Aorta (tissue), 5 donors: ENCODE data around the gene LRP1B. TPM values are rescaled to one million over a fixed set of nuclear protein-coding genes. Genes with fewer than 3 reads are reported as not detected.

ENCODE experiments used
- ATAC-seq: fragments of 200-7000 bp; cut with Tn5 transposase; one replicate; pipeline ENCODE4 v1.9.1; 2022; ENCODE audit warnings: moderate library complexity; ENCODE audit not compliant: low FRiP score
- DNase-seq, 2 donors: peaks; one replicate each; pipeline ENCODE4 v3.0.0-alpha.2; 2020
- H3K27ac ChIP-seq, 2 donors: one replicate each; pipeline ENCODE4 v1.5.1; 2013; ENCODE audit warnings: low read length in 2 of 2, mild to moderate bottlenecking in 2 of 2, moderate library complexity in 2 of 2, control low read depth in 1 of 2, inconsistent platforms in 1 of 2, low read depth in 1 of 2
- H3K27me3 ChIP-seq, 2 donors: one replicate each; pipeline ENCODE4 v1.6.1; 2013; ENCODE audit warnings: control low read depth in 1 of 2, low read length in 1 of 2, mild to moderate bottlenecking in 1 of 2, moderate library complexity in 1 of 2; ENCODE audit not compliant: insufficient read depth in 2 of 2, control insufficient read depth in 1 of 2
- H3K36me3 ChIP-seq, 2 donors: one replicate each; pipeline ENCODE4 v1.6.1; 2013; ENCODE audit warnings: control low read depth in 1 of 2, low read length in 1 of 2, mild to moderate bottlenecking in 1 of 2; ENCODE audit not compliant: insufficient read depth in 2 of 2, control insufficient read depth in 1 of 2
- H3K4me1 ChIP-seq, 2 donors: one replicate each; pipeline ENCODE4 v1.6.1; 2013; ENCODE audit warnings: low read length in 2 of 2, control low read depth in 1 of 2, mild to moderate bottlenecking in 1 of 2, moderate library complexity in 1 of 2; ENCODE audit not compliant: insufficient read depth in 2 of 2, control insufficient read depth in 1 of 2
- H3K4me3 ChIP-seq, 2 donors: one replicate each; pipeline ENCODE4 v1.5.1; 2013; ENCODE audit warnings: low read length in 2 of 2, control low read depth in 1 of 2, mild to moderate bottlenecking in 1 of 2
- H3K9me3 ChIP-seq: one replicate; pipeline ENCODE4 v1.6.1; 2013; ENCODE audit warnings: mild to moderate bottlenecking, low read length; ENCODE audit not compliant: control insufficient read depth
- WGBS, 2 donors: extraction: QIAGEN DNeasy Blood & Tissue Kit; methylation state at CpG; one replicate each; pipeline ENCODE4 v1.1.7; 2013; 5-methylcytosine and 5-hydroxymethylcytosine counted together
- intact Hi-C, 2 donors: fragments of 100-400 bp; cut with DNase I; formaldehyde crosslinking; loops; one replicate each; pipeline versions ENCODE4 v1.14.2 to v1.15.0; 2022
- polyA plus RNA-seq, 2 donors: library from polyadenylated mRNA; stranded (reverse); fragments of 200-250 nt; gene quantifications; one replicate each; pipeline ENCODE4 v1.2.3, GENCODE V29; 2013
- total RNA-seq, 2 donors: library from RNA; stranded (reverse); fragmentation: NEBNext Ultra II Directional; extraction: Animal tissue kit (Norgen Biotek cat#: 25700); gene quantifications; one replicate each; pipeline ENCODE4 v1.2.1, GENCODE V29; 2021
- donor health status: healthy with polysubstance abuse.
- donor health status: Bipolar disorder and iron deficiency.
- donor health status: DM: no; HTN: no; CAD: no.
- donor health status: DM: no; HTN: no; CAD: no.
- donor health status: DM: yes; HTN: yes; CAD: no.

LRP1B gene
- total and polyA plus RNA-seq, 4 donors: 0.33 to 0.94 TPM; not detected in 2

DNA sequence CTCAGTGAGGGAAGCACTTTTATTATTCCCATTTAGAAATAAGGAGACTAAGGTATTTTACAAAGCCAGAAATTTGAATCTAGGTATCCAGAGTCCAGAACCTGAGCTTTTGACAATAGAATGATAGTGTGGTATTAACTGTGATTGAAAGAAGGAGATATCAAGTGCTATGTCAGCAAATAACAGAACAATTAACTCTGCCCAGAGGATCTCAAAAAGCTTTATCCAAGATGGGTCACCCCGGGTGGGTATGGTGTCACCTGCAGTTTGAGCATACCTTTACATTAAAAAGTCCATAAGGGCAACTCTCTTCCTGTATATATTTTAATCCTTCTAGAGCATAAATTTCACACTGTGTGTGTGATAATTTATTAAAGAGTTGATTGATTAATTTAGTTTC is 105.4 kb downstream of the LRP1B start:
- Histone ChIP-seq H3K9me3 (no peaks in the 10 kb centered on the region), H3K36me3 (no peaks in the 10 kb centered on the region), H3K4me3 (no peak overlapping the region), H3K27me3 (no peaks in the 10 kb centered on the region), H3K4me1 (no peaks in the 10 kb centered on the region), H3K27ac (no peak overlapping the region)
- DNase-seq (no peak), ATAC-seq (no peak)
- WGBS, 2 donors: 94 to 100% methylated on average over 1 of the region's 1 CpG
- intact Hi-C loops: no loop called here

DNA sequence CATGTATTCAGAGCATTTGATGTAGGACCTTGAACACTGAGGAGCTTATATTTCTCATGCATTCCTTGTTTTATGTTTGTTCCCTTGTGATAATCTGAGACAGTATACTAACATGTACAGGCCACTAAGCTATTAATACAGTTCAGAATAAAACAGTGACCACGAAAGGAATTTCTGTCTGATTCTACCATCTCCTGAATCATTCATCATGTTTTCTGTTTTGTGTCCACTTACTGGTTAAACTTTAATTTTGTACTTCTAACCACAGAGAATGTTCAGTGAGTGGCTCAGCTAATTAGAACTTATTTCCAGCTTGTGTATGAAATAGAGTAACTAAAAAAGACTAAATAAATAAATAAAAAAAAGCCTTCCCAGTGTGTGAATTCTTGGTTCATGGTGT is 110.4 kb downstream of the LRP1B start:
- intact Hi-C loops: no loop called here
- WGBS, 2 donors: 58 to 73% methylated on average over 1 of the region's 1 CpG
- no peak overlapping the region for H3K27ac ChIP-seq
- H3K4me3 ChIP-seq: no peak overlapping the region
- no peaks in the 10 kb centered on the region for H3K27me3 ChIP-seq
- no peaks in the 10 kb centered on the region for H3K4me1 ChIP-seq
- H3K9me3 ChIP-seq: no peaks in the 10 kb centered on the region
- DNase-seq: no peak
- ATAC-seq: no peak
- no peaks in the 10 kb centered on the region for H3K36me3 ChIP-seq

DNA sequence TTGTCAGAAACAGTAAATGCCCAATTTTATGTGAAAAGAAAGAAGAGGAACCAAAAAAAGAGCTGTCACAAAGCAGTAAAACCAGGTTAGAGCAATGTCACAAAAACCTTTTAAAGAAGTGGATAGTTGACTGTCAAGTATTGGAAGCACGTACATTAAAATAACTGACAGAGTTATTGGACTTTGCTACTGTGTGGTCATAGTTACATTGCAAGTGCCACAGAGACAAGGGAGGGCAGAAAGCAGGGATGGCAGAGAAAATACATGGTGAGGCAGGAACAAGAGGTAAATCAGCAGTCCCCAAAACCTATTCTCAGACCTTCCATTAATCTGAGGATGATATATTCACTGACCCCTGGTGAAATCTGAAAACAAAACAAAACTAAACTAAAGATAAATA is 116.3 kb downstream of the LRP1B start:
- DNase-seq (no peak), ATAC-seq (no peak)
- 87% methylated on average over 1 of the region's 1 CpG for WGBS, 2 donors
- Histone ChIP-seq H3K36me3 (no peaks in the 10 kb centered on the region), H3K27ac (no peak overlapping the region), H3K4me1 (no peaks in the 10 kb centered on the region), H3K27me3 (no peaks in the 10 kb centered on the region), H3K9me3 (no peaks in the 10 kb centered on the region), H3K4me3 (no peak overlapping the region)
- intact Hi-C loops: no loop called here

DNA sequence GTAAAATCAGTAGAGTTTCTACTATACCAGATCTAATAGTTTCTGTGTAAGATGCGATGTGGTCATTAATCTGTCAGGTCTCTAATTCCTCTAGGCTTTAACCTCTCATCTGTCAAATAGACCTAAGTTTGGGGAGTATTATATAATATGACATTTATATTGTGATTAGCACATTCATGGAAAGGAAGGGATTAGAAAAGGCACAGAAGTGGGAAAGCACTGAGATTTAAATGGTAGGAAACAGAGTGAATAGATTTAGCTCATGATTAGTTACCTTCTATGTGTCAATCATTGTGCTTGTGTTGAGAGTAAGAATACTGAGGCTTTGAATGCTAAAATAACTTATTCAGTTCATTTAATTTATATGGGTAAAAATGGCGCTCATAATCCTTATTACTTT is 118.0 kb downstream of the LRP1B start:
- Histone ChIP-seq H3K27me3 (no peaks in the 10 kb centered on the region), H3K4me3 (no peak overlapping the region), H3K36me3 (no peaks in the 10 kb centered on the region), H3K9me3 (no peaks in the 10 kb centered on the region), H3K4me1 (no peaks in the 10 kb centered on the region), H3K27ac (no peak overlapping the region)
- ATAC-seq (no peak), DNase-seq (no peak)
- intact Hi-C loops: no loop called here
- WGBS, 2 donors: 92 to 93% methylated on average over 2 of the region's 2 CpGs

DNA sequence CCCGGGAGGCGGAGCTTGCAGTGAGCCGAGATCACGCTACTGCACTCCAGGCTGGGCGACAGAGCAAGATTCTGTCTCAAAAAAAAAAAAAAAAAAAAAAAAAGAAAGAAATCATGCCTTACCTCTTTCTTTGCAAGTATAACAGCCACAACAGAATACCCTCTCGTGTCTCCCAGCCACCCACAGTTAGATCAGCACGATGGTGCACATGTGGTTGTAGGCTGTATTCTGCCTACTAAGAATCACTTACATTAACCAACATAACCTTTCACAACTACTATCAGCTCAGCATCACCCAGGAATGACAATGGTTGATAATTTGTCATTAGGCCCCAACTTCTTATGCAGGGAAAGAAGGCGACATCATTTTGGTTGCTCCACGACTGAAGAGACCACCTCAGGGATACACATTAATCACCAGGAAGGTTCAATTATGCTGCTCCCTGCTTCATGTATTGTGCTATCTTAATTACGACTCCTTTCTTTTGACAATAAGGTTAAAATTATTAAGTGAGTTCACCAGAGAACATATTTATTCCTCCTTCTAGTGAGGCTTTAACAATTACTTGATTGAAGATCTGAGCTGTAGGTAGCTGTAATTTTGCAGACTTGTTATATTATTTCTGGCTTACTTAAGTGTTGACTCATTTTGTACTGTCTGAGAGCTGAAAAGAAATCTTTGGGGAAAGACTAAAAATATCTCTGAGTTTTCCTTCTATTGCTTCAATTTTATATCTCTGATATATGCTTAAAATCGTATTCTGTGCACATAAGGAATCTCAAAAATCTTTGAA is 120.1 kb downstream of the LRP1B start:
- intact Hi-C loops: no loop called here
- Histone ChIP-seq H3K9me3 (no peaks in the 10 kb centered on the region), H3K27me3 (no peaks in the 10 kb centered on the region), H3K27ac (no peak overlapping the region), H3K36me3 (no peaks in the 10 kb centered on the region), H3K4me3 (no peak overlapping the region), H3K4me1 (no peaks in the 10 kb centered on the region)
- WGBS, 2 donors: 68 to 72% methylated on average over 11 of the region's 11 CpGs
- DNase-seq (no peak), ATAC-seq (no peak)

DNA sequence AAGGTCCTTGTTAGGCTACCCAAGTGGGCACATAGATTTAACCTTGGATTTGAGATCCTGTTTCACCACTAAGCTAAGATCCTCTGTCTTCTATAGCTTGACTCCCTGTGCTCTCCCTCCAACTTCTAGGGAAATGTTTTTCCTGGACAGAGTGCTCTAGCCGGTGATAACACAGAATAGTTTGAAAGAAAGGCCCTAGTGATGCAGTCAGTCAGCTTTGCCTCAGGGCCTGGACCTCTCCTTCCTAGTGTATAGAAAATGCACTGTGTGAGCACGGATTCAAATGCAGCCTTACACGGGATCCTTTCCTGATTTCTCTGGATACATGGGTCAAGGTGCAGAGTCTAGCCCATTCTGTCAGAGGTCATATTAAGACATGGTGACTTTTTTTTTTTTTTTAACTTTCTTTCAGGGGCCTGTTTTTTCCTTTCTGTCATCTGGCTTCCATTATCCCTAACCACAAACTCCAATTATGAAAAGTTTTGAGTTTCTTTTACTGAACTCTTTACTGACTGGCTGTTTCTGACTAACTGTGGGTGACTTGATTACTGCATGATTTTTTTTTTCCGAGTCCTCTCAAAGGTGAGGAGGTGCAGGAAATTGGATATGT is 122.6 kb downstream of the LRP1B start:
- intact Hi-C loops: no loop called here
- no peak overlapping the region for H3K27ac ChIP-seq
- ATAC-seq (no peak), DNase-seq (no peak)
- no peaks in the 10 kb centered on the region for H3K36me3 ChIP-seq
- H3K4me1 ChIP-seq: no peaks in the 10 kb centered on the region
- no peak overlapping the region for H3K4me3 ChIP-seq
- no peaks in the 10 kb centered on the region for H3K27me3 ChIP-seq
- WGBS, 2 donors: 46 to 51% methylated on average over 4 of the region's 4 CpGs
- H3K9me3 ChIP-seq: no peaks in the 10 kb centered on the region

DNA sequence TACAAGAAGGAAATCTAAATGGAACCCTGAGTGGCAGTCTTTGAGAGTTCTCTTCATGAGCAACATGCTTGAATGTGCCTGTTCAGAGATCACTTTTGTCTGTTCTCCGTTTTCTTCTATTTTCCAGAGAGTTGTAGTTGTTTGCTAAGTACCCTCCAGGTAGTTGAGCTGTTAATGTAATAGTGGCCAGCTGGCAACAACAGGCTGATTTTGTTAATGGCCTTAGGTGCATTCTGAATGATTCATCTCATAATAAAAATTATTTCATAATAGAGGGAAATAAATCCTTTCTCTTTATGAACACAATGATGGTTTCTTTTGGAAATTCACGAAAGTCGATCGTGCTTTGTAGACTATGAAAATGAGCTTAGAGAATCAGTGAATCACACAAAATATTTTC is 136.8 kb downstream of the LRP1B start:
- WGBS, 2 donors: 95 to 97% methylated on average over 4 of the region's 4 CpGs
- DNase-seq (no peak), ATAC-seq (no peak)
- intact Hi-C loops: no loop called here
- H3K9me3 ChIP-seq: no peaks in the 10 kb centered on the region
- no peaks in the 10 kb centered on the region for H3K27me3 ChIP-seq
- no peak overlapping the region for H3K4me3 ChIP-seq
- no peak overlapping the region for H3K27ac ChIP-seq
- no peaks in the 10 kb centered on the region for H3K36me3 ChIP-seq
- no peaks in the 10 kb centered on the region for H3K4me1 ChIP-seq

DNA sequence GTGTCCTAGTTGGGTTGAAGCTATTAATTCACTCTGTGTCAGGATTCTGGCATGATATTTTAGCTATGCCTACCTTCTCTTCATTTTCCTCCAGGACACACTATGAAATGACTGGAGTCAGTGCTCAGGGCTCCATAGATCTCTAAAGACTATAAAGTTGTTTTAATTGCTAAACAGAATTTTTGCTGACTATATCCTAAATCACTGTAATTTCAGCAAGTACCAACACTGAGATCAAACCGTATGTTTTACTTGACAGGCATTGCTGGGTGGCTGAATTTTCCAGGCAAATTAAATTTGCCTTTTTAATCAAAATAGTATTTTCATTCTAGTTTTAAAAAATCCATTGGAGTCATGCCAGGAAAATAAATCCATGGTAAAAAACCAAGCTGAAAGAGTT is 138.1 kb downstream of the LRP1B start:
- DNase-seq: no peak
- no peaks in the 10 kb centered on the region for H3K27me3 ChIP-seq
- H3K36me3 ChIP-seq: no peaks in the 10 kb centered on the region
- WGBS, 2 donors: 26 to 28% methylated on average over 1 of the region's 1 CpG
- no peaks in the 10 kb centered on the region for H3K9me3 ChIP-seq
- no peaks in the 10 kb centered on the region for H3K4me1 ChIP-seq
- H3K27ac ChIP-seq: no peak overlapping the region
- no peak for ATAC-seq
- no peak overlapping the region for H3K4me3 ChIP-seq
- intact Hi-C loops: no loop called here

DNA sequence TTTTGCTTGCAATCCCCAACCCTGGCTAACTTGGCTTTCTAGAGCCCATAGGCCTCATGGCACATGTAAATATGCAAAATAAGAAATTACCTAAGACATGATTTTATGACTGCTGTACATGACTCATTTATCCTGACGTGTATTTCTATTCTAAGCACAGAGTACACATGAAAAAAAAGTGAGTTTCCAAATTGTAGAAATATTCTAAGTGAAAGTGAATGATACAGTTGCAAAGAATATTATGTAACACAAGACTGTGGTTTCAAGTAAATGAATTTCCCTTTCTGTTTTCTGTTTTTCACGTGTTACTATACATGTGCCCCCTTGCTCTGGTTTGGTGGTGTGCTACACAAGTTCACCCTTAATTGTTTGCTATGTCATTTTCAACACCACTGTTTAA is 162.4 kb downstream of the LRP1B start:
- 25 to 28% methylated on average over 2 of the region's 2 CpGs for WGBS, 2 donors
- ATAC-seq (no peak), DNase-seq (no peak)
- Histone ChIP-seq H3K36me3 (no peaks in the 10 kb centered on the region), H3K4me3 (no peak overlapping the region), H3K27me3 (no peaks in the 10 kb centered on the region), H3K4me1 (no peaks in the 10 kb centered on the region), H3K9me3 (no peaks in the 10 kb centered on the region), H3K27ac (no peak overlapping the region)
- intact Hi-C loops: no loop called here
